GM12878 (cell line): Measurements from ENCODE around the gene NACC1.

Source experiments
- BMI1 ChIP-seq: fragments of 450-650 bp; IDR thresholded peaks from 2 replicates; pipeline ENCODE4 v1.6.1; 2016; ENCODE audit warnings: mild to moderate bottlenecking, moderate library complexity, borderline replicate concordance
- CHD2 ChIP-seq: IDR thresholded peaks from 2 replicates; pipeline ENCODE4 v1.6.1; 2011; ENCODE audit warnings: low read depth, low read length, improper control_type of control experiment, borderline replicate concordance
- EGR1 ChIP-seq, 2 experiments: IDR thresholded peaks; 1 replicate in 1 of 2; 2 replicates in 1 of 2; pipeline ENCODE4 v1.6.1; 2011 to 2012; ENCODE audit warnings: low read depth in 2 of 2, low read length in 2 of 2, borderline replicate concordance in 1 of 2, mild to moderate bottlenecking in 1 of 2, moderate library complexity in 1 of 2
- HDAC2 ChIP-seq: fragments of 200-600 bp; sonication (generic); IDR thresholded peaks from 2 replicates; pipeline ENCODE4 v1.6.1; 2017
- POLR2AphosphoS5 ChIP-seq: IDR thresholded peaks from 2 replicates; pipeline ENCODE4 v1.6.1; 2011; ENCODE audit warnings: mild to moderate bottlenecking, low read length, inconsistent platforms
- RAD51 ChIP-seq: fragments of 450-650 bp; IDR thresholded peaks from 2 replicates; pipeline ENCODE4 v1.6.1; 2016; ENCODE audit warnings: moderate library complexity, mild to moderate bottlenecking, inconsistent platforms
- REST ChIP-seq: IDR thresholded peaks from 2 replicates; pipeline ENCODE4 v1.6.1; 2012; ENCODE audit warnings: mild to moderate bottlenecking, low read depth, low read length
- SP1 ChIP-seq: IDR thresholded peaks from one replicate; pipeline ENCODE4 v1.6.1; 2011; ENCODE audit warnings: low read depth, low read length
- TF ChIP-seq, protein P1 (sequence below), 3 experiments: IDR thresholded peaks in 2 of 3; conservative IDR thresholded peaks in 1 of 3; 2 replicates each; pipeline ENCODE4 v1.5.1; 2011; ENCODE audit warnings: low read depth in 3 of 3, low read length in 3 of 3, mild to moderate bottlenecking in 3 of 3, control low read depth in 2 of 3, moderate library complexity in 2 of 3, inconsistent platforms in 1 of 3, mixed read lengths in 1 of 3; ENCODE audit not compliant: control insufficient read depth in 2 of 3, insufficient read depth in 1 of 3; ENCODE audit errors: extremely low read depth in 1 of 3

DNA sequence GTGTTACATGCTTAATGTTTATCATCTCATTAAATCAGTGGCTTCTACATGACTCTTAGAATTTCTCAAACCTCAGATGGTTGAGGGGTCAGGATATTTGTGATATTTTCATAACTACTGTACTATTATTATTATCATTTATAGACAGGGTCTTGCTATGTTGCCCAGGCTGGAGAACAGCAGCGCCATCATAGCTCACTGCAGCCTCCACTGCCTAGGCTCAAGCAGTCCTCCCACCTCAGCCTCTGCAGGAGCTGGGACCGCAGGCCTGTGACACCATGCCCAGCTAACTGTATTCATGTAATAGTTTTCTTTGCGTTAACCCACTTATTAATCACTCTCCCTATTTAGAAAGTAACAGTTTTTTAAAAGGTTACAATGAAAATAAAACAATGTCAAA, 41.6 kb downstream of the NACC1 start:
- TF ChIP-seq RAD51: no peak
- TF ChIP-seq SP1: no peak
- no peak for TF ChIP-seq REST
- no peak for TF ChIP-seq EGR1 (IDR thresholded peaks at IDR 0.05; ENCODE audit: borderline replicate concordance in 1 of 2, low read depth in 2 of 2, low read length in 2 of 2)
- TF ChIP-seq POLR2AphosphoS5: no peak
- TF ChIP-seq, protein P1, sequence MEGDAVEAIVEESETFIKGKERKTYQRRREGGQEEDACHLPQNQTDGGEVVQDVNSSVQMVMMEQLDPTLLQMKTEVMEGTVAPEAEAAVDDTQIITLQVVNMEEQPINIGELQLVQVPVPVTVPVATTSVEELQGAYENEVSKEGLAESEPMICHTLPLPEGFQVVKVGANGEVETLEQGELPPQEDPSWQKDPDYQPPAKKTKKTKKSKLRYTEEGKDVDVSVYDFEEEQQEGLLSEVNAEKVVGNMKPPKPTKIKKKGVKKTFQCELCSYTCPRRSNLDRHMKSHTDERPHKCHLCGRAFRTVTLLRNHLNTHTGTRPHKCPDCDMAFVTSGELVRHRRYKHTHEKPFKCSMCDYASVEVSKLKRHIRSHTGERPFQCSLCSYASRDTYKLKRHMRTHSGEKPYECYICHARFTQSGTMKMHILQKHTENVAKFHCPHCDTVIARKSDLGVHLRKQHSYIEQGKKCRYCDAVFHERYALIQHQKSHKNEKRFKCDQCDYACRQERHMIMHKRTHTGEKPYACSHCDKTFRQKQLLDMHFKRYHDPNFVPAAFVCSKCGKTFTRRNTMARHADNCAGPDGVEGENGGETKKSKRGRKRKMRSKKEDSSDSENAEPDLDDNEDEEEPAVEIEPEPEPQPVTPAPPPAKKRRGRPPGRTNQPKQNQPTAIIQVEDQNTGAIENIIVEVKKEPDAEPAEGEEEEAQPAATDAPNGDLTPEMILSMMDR (IDR thresholded peaks at IDR 0.05 in 2 of 3, conservative IDR thresholded peaks at IDR 0.05 in 1 of 3; ENCODE audit: control insufficient read depth in 2 of 3, extremely low read depth in 1 of 3, insufficient read depth in 1 of 3, low read depth in 3 of 3, low read length in 3 of 3): no peak
- no peak for TF ChIP-seq BMI1
- TF ChIP-seq HDAC2: no peak
- no peak for TF ChIP-seq CHD2
